Measurements from ENCODE around the gene KDM5A. TPM values are rescaled to one million over a fixed set of nuclear protein-coding genes. Genes with fewer than 3 reads are reported as not detected.

KDM5A gene
- total RNA-seq, 1 donor from 2014 or later, result 53.6 TPM

DNA sequence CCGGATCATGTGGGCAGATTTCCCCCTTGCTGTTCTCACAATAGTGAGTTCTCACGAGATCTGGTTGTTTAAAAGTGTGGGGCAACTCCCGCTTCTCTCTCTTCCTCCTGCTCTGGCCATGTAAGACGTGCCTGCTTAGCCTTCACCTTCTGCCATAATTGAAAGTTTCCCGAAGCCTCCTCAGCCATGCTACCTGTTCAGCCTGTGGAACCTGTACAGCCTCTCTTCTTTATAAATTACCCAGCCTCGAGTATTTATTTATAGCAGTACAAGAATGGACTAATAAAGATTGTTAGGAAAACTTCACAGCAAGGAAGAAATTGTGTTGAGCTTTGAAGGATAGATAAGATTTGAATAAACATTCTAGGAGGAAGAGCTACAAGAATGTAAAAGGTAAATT is 52.1 kb downstream of the KDM5A start:
- peaks cover 1% of the 10 kb centered on the region for H3K36me3 ChIP-seq (ENCODE audit: control insufficient read depth, insufficient read depth, low read length)
- no peak for TF ChIP-seq CTCF (IDR thresholded peaks at IDR 0.05; ENCODE audit: insufficient read depth, low read length, poor library complexity, severe bottlenecking)
- no peak overlapping the region for H3K4me3 ChIP-seq (ENCODE audit: low read depth, low read length)
- no peak for DNase-seq (ENCODE audit: low read depth)
- no peaks in the 10 kb centered on the region for H3K27me3 ChIP-seq (ENCODE audit: control insufficient read depth, insufficient read depth, low read length)

- TF ChIP-seq CTCF (IDR thresholded peaks at IDR 0.05; ENCODE audit: insufficient read depth, low read length, poor library complexity, severe bottlenecking), result no peak
- H3K36me3 ChIP-seq (ENCODE audit: control insufficient read depth, insufficient read depth, low read length), result peaks cover 1% of the 10 kb centered on the region
- H3K27me3 ChIP-seq (ENCODE audit: control insufficient read depth, insufficient read depth, low read length), result no peaks in the 10 kb centered on the region
- no peak for DNase-seq (ENCODE audit: low read depth)
- no peak overlapping the region for H3K4me3 ChIP-seq (ENCODE audit: low read depth, low read length)
Observed at GRCh38 chr12:334125-334524, 55.0 kb downstream of the KDM5A start.

- Histone ChIP-seq H3K4me3 (ENCODE audit: low read depth, low read length) (no peak overlapping the region), H3K36me3 (ENCODE audit: control insufficient read depth, insufficient read depth, low read length) (peaks cover 1% of the 10 kb centered on the region), H3K27me3 (ENCODE audit: control insufficient read depth, insufficient read depth, low read length) (no peaks in the 10 kb centered on the region)
- no peak for TF ChIP-seq CTCF (IDR thresholded peaks at IDR 0.05; ENCODE audit: insufficient read depth, low read length, poor library complexity, severe bottlenecking)
- no peak for DNase-seq (ENCODE audit: low read depth)
Observed at GRCh38 chr12:332581-333205, 56.4 kb downstream of the KDM5A start.

DNA sequence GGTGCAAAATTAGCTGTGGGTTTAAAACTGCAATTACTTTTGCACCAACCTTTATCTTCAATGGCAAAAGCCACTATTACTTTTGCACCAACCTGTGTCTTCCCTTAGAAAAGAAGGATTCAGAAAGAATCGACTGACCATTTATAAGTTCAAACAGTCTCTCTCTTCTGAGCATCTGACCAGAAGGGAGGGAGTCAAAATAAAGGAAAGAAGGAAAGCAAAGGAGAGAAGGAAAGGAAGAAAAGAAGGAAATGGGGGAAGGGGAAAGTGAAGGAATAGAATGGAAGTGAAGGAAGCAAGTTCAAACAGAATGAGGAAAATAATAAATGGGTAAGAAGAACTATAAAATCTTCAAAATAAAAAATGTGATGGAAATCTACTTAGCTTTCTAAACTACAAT is 57.8 kb downstream of the KDM5A start:
- Histone ChIP-seq H3K27me3 (ENCODE audit: control insufficient read depth, insufficient read depth, low read length) (no peaks in the 10 kb centered on the region), H3K36me3 (ENCODE audit: control insufficient read depth, insufficient read depth, low read length) (peaks cover 1% of the 10 kb centered on the region), H3K4me3 (ENCODE audit: low read depth, low read length) (no peak overlapping the region)
- no peak for DNase-seq (ENCODE audit: low read depth)
- no peak for TF ChIP-seq CTCF (IDR thresholded peaks at IDR 0.05; ENCODE audit: insufficient read depth, low read length, poor library complexity, severe bottlenecking)

GRCh38 chr12:325906-326305 is 63.2 kb downstream of the KDM5A start:
- H3K36me3 ChIP-seq (ENCODE audit: control insufficient read depth, insufficient read depth, low read length), result peaks cover 1% of the 10 kb centered on the region
- no peak for DNase-seq (ENCODE audit: low read depth)
- H3K4me3 ChIP-seq (ENCODE audit: low read depth, low read length), result no peak overlapping the region
- H3K27me3 ChIP-seq (ENCODE audit: control insufficient read depth, insufficient read depth, low read length), result no peaks in the 10 kb centered on the region
- TF ChIP-seq CTCF (IDR thresholded peaks at IDR 0.05; ENCODE audit: insufficient read depth, low read length, poor library complexity, severe bottlenecking), result no peak

- no peak overlapping the region for H3K4me3 ChIP-seq (ENCODE audit: low read depth, low read length)
- no peaks in the 10 kb centered on the region for H3K27me3 ChIP-seq (ENCODE audit: control insufficient read depth, insufficient read depth, low read length)
- H3K36me3 ChIP-seq (ENCODE audit: control insufficient read depth, insufficient read depth, low read length), result peaks cover 1% of the 10 kb centered on the region
- no peak for DNase-seq (ENCODE audit: low read depth)
- TF ChIP-seq CTCF (IDR thresholded peaks at IDR 0.05; ENCODE audit: insufficient read depth, low read length, poor library complexity, severe bottlenecking), result no peak
Observed at GRCh38 chr12:323507-323906, 65.6 kb downstream of the KDM5A start.
